Esophagus (tissue), 2 donors: ENCODE measurements around the gene NEMP2. TPM values are rescaled to one million over a fixed set of nuclear protein-coding genes. Genes with fewer than 3 reads are reported as not detected.

Experiments
- H3K27ac ChIP-seq, 2 donors: one replicate each; pipeline ENCODE4 v1.5.1; 2013; ENCODE audit warnings: low read depth in 2 of 2, mild to moderate bottlenecking in 2 of 2, inconsistent platforms in 1 of 2, low read length in 1 of 2, moderate library complexity in 1 of 2
- H3K27me3 ChIP-seq, 2 donors: one replicate each; pipeline ENCODE4 v1.6.1; 2013; ENCODE audit warnings: low read length in 2 of 2, control low read depth in 1 of 2, mild to moderate bottlenecking in 1 of 2; ENCODE audit not compliant: insufficient read depth in 2 of 2, control insufficient read depth in 1 of 2
- H3K36me3 ChIP-seq, 2 donors: one replicate each; pipeline ENCODE4 v1.6.1; 2013; ENCODE audit warnings: low read length in 1 of 2; ENCODE audit not compliant: control insufficient read depth in 2 of 2, insufficient read depth in 2 of 2
- H3K4me1 ChIP-seq, 2 donors: one replicate each; pipeline ENCODE4 v1.6.1; 2013; ENCODE audit warnings: low read length in 1 of 2; ENCODE audit not compliant: control insufficient read depth in 2 of 2, insufficient read depth in 2 of 2
- H3K4me3 ChIP-seq, 2 donors: one replicate each; pipeline ENCODE4 v1.5.1; 2013; ENCODE audit warnings: low read length in 2 of 2, mild to moderate bottlenecking in 2 of 2, low read depth in 1 of 2, moderate library complexity in 1 of 2
- H3K9me3 ChIP-seq, 2 donors: one replicate each; pipeline ENCODE4 v1.6.1; 2013; ENCODE audit warnings: mild to moderate bottlenecking in 2 of 2, low read depth in 1 of 2, low read length in 1 of 2, moderate library complexity in 1 of 2; ENCODE audit not compliant: control insufficient read depth in 2 of 2, insufficient read depth in 1 of 2
- WGBS, 2 donors: extraction: QIAGEN DNeasy Blood & Tissue Kit; methylation state at CpG; one replicate each; pipeline ENCODE4 v1.1.7; 2013; 5-methylcytosine and 5-hydroxymethylcytosine counted together
- polyA plus RNA-seq, 2 donors: library from polyadenylated mRNA; stranded (reverse); fragments of 200-250 nt; gene quantifications; one replicate each; pipeline ENCODE4 v1.2.3, GENCODE V29; 2013
- donor health status: healthy with polysubstance abuse.
- donor health status: Bipolar disorder and iron deficiency.

NEMP2 gene
- polyA plus RNA-seq, 2 donors = 0.61 to 1.4 TPM

GRCh38 chr2:190457256-190457655, 77.3 kb downstream of the NEMP2 start:
- no peaks in the 10 kb centered on the region for H3K9me3 ChIP-seq
- WGBS, 2 donors = 97 to 98% methylated on average over 2 of the region's 2 CpGs
- no peak overlapping the region for H3K27ac ChIP-seq
- H3K27me3 ChIP-seq = no peaks in the 10 kb centered on the region
- no peaks in the 10 kb centered on the region for H3K36me3 ChIP-seq
- peaks cover 0 to 2% of the 10 kb centered on the region in 2 donors for H3K4me1 ChIP-seq
- H3K4me3 ChIP-seq = no peak overlapping the region

DNA sequence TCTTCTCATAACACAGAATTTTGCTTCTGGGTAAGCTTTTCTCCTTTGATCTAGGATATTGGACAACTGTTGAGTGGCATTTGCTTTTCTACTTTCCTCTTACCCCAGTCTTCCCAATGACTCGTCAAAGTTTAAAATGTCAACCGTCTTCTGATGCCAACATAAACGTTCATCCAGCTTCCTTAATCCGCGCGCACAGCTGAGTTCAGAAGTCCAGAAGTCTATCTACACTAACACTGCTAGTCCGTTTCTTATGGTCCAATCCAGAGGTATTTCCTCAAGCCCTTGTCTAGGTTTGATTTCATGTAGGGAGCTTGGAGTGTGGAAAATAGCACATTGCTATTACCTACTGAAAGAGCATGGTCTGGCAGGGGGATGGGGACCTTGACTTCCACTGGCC, 77.7 kb downstream of the NEMP2 start:
- peaks cover 0 to 2% of the 10 kb centered on the region in 2 donors for H3K4me1 ChIP-seq
- no peaks in the 10 kb centered on the region for H3K9me3 ChIP-seq
- H3K4me3 ChIP-seq = no peak overlapping the region
- no peaks in the 10 kb centered on the region for H3K36me3 ChIP-seq
- H3K27ac ChIP-seq = no peak overlapping the region
- H3K27me3 ChIP-seq = no peaks in the 10 kb centered on the region
- 74 to 84% methylated on average over 7 of the region's 7 CpGs for WGBS, 2 donors

GRCh38 chr2:190455358-190456095, 79.0 kb downstream of the NEMP2 start:
- H3K36me3 ChIP-seq = no peaks in the 10 kb centered on the region
- no peaks in the 10 kb centered on the region for H3K9me3 ChIP-seq
- H3K27ac ChIP-seq = no peak overlapping the region
- 86 to 91% methylated on average over 7 of the region's 7 CpGs for WGBS, 2 donors
- no peaks in the 10 kb centered on the region for H3K27me3 ChIP-seq
- H3K4me1 ChIP-seq = peaks cover 0 to under 1% of the 10 kb centered on the region in 2 donors
- no peak overlapping the region for H3K4me3 ChIP-seq

GRCh38 chr2:190454795-190455194, 79.7 kb downstream of the NEMP2 start:
- no peaks in the 10 kb centered on the region for H3K36me3 ChIP-seq
- H3K27me3 ChIP-seq = no peaks in the 10 kb centered on the region
- H3K27ac ChIP-seq = no peak overlapping the region
- H3K9me3 ChIP-seq = no peaks in the 10 kb centered on the region
- 98 to 99% methylated on average over 2 of the region's 2 CpGs for WGBS, 2 donors
- no peaks in the 10 kb centered on the region for H3K4me1 ChIP-seq
- H3K4me3 ChIP-seq = no peak overlapping the region

Other genes with a start within 250 kb of the NEMP2 start
- 10 to 100 TPM; 17.5 to 32.4 TPM for gene HIBCH, start 214.9 kb downstream of the NEMP2 start, polyA plus RNA-seq
- gene INPP1, start 191.1 kb downstream of the NEMP2 start, polyA plus RNA-seq = 10 to 100 TPM; 51.8 to 79.2 TPM
- 10 to 100 TPM; 25.2 to 30.5 TPM for gene MFSD6, start 126.4 kb downstream of the NEMP2 start, polyA plus RNA-seq
- 10 to 100 TPM; 16.8 to 25.4 TPM for gene NAB1, start 114.4 kb upstream of the NEMP2 start, polyA plus RNA-seq